GM12891 (cell line): ENCODE data around the gene MNT.

ENCODE experiments used
- POLR2A ChIP-seq: IDR thresholded peaks from 2 replicates; pipeline ENCODE4 v1.6.1; 2011; ENCODE audit warnings: low read depth, low read length, control low read depth
- POLR2AphosphoS5 ChIP-seq: IDR thresholded peaks from 2 replicates; pipeline ENCODE4 v1.6.1; 2011; ENCODE audit warnings: low read depth, low read length, control low read depth
- TAF1 ChIP-seq: IDR thresholded peaks from 2 replicates; pipeline ENCODE4 v1.6.1; 2011; ENCODE audit warnings: low read depth, low read length, control low read depth

DNA sequence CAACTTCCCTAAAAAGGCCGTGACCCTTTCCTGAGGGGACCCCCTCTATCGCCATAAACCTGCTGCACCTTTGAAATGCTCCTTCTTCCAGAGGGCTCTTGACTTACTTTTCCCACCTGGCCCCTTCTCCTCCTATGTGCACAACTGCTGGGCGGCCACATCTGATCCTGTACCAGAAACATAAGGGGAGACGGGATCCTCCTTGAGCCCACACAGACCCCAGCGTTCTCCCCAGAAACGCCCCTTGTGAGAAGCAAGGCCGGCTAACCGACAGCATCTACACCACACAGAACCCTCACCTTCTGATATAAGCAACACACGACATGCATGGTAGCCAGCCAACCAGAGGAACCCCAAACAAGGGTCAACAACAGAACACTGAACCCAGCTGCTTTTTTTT, 14.2 kb upstream of the MNT start:
- TF ChIP-seq TAF1: no peak
- no peak for TF ChIP-seq POLR2AphosphoS5
- TF ChIP-seq POLR2A: no peak
